Right lung (tissue), 10 donors: Measurements from ENCODE around the gene LRRN4. TPM values are rescaled to one million over a fixed set of nuclear protein-coding genes. Genes with fewer than 3 reads are reported as not detected.

ENCODE experiments used
- DNase-seq, 2 donors: peaks; one replicate each; pipeline ENCODE4 v3.0.0-alpha.2; 2013
- long read RNA-seq, 8 donors: transcript quantifications; one replicate each; lab custom pipeline, GENCODE V29; 2026
- polyA plus RNA-seq, 5 donors: library from polyadenylated mRNA; unstranded; fragments of 120-200 nt; gene quantifications; one replicate each; pipeline versions ENCODE4 v1.2.1 to v1.2.3, GENCODE V29; 2013; ENCODE audit warnings: inconsistent platforms in 1 of 5, low replicate concordance in 1 of 5; ENCODE audit not compliant: insufficient read length in 5 of 5, insufficient read depth in 1 of 5

Gene LRRN4
- 1 to 10 TPM in 1 of 5 donors, under 1 TPM in 4; 0.35 to 1.6 (median 0.78) TPM for polyA plus RNA-seq
- long read RNA-seq, donor 1 = 0 reads
- long read RNA-seq, donor 2 = 0 reads
- long read RNA-seq, donor 3 = 0 reads
- long read RNA-seq, donor 4 = 0 reads
- long read RNA-seq, donor 5, partial matches to known transcripts = 0 of 1 reads
- long read RNA-seq, donor 5, other reads (novel, unspliced or antisense) = 0 of 1 reads
- long read RNA-seq, donor 6 = 0 reads
- long read RNA-seq, donor 7 = 0 reads
- long read RNA-seq, donor 8 = 0 reads

GRCh38 chr20:6053776-6054688 is at the start of gene LRRN4:
Gene LRRN4 (minus strand): TSS chr20:6054060. CDS start chr20:6052799, 1,261 bp downstream.
- DNase-seq = no peak

DNA sequence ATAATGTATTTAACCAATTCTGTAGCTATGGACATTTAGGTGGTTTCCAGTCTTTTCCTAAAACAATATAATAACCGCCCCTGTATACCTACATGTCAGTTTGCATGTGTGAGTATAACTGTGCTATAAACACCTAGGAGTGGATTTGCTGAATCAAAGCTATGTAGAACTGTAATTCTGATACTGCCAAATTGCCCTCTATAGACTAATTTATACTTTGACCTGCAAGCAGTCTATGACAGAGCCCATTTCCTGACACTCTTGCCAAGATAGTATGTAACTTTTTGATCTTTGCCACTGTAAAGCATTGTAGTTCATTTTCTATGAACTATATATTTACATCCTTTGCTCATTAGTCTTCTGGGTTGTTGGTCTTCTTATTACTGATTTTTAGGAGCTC is 49.4 kb upstream of the LRRN4 start:
- no peak for DNase-seq

DNA sequence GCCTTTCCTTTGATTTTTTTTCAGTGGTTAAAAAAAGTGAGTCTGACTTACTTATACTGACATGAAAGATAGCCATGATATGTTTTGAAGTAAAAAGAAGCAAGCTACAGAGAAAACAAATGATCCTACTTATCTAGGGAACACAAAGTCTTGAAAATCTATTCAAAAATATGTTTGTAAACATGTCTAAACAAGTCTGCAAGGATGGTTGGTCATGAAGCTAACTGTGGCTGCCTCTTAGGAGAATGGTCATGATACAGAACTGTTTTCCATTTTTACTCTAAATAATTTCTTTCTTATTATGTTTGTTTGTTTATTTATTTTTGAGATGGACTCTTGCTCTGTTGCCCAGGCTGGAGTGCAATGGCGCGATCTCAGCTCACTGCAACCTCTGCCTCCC is 47.5 kb upstream of the LRRN4 start:
- no peak for DNase-seq

GRCh38 chr20:6100246-6100645 is 46.4 kb upstream of the LRRN4 start:
- DNase-seq = no peak

- DNase-seq = no peak
Measured at GRCh38 chr20:6099819-6100218, 46.0 kb upstream of the LRRN4 start.

DNA sequence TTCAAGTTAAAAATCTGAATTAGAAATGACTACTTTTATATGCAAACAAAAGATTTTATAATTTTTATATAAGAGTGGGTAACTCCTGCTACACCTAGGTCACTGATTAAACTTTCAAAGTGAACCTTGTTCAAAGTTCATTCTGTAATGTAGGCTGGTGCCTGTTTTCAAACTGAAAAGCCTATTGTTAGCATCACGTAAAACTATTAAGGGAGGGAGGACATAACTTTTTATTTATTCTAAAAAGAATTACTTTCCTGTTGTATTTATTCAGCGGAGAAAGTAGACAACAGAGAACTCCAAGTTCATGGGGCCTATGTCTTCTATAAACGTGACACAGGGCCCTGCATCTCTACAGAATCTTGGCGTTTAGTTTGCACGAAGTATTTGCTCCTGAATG is 41.5 kb upstream of the LRRN4 start:
- no peak for DNase-seq

GRCh38 chr20:6094565-6094964 is 40.7 kb upstream of the LRRN4 start:
- DNase-seq = no peak

GRCh38 chr20:6094063-6094462 is 40.2 kb upstream of the LRRN4 start:
- no peak for DNase-seq

DNA sequence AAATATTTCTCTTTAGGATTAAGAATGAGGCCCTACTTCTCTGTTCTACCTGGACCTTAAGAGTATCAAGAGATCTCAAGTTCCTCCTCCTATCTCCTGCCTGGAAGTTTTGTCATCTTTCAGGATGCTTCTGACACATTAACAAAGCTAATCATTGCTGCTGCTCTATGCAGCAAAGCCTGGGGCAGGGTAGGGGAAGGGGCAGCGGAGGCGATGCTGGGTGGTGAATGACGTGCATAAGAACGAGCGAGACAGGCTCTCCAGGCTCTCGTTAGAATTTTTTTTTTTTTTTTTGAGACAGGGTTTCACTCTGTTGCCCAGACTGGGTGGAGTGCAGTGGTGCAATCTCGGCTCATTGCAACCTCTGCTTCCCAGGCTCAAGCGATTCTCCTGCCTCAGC is 37.8 kb upstream of the LRRN4 start:
- DNase-seq = no peak

GRCh38 chr20:6086868-6087267 is 33.0 kb upstream of the LRRN4 start:
- no peak for DNase-seq

- DNase-seq = no peak
Measured at GRCh38 chr20:6083926-6084325, 30.1 kb upstream of the LRRN4 start.

GRCh38 chr20:6081236-6081635 is 27.4 kb upstream of the LRRN4 start:
- DNase-seq = no peak

DNA sequence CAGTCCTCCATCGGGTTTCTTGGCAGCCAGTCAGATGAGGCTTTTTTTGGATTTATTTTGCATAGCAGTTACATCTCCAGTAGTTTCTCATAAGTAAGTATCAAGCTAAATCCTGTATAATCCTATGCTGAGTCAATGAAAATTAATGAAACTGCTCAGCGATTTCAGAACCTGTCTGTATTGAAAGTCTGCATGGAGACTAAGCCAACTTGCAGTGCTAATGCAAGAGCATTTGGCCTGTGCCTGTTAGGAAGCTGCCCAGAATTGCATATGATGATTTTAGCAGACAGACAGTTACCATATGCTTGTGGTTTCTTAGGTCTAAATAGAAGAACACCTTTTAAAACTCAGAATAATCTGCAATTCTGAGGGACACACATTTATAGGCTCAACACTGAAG is 25.2 kb upstream of the LRRN4 start:
- DNase-seq = no peak

- no peak for DNase-seq
Measured at GRCh38 chr20:6075428-6076219, 21.8 kb upstream of the LRRN4 start.

DNA sequence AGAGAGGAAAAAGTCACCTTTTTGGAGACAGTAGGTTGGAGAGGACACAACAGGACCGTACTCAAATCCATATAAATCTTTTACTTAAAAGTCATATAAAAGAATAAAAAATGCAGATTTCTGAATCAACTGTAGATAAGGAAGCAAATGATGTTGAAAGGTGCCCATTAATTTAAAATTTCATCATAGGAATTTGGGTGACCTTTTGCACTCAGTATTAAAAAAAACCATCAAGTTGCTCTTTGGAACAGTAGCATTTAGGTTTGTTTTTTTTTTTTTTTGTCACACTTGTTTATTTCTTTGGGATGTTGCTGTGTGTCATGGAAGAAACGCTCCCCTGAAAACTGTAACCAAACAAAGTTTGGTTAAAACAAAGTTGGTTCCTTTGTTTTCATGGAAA is 20.9 kb upstream of the LRRN4 start:
- DNase-seq = no peak

GRCh38 chr20:6074145-6074561 is 20.3 kb upstream of the LRRN4 start:
- DNase-seq = no peak

DNA sequence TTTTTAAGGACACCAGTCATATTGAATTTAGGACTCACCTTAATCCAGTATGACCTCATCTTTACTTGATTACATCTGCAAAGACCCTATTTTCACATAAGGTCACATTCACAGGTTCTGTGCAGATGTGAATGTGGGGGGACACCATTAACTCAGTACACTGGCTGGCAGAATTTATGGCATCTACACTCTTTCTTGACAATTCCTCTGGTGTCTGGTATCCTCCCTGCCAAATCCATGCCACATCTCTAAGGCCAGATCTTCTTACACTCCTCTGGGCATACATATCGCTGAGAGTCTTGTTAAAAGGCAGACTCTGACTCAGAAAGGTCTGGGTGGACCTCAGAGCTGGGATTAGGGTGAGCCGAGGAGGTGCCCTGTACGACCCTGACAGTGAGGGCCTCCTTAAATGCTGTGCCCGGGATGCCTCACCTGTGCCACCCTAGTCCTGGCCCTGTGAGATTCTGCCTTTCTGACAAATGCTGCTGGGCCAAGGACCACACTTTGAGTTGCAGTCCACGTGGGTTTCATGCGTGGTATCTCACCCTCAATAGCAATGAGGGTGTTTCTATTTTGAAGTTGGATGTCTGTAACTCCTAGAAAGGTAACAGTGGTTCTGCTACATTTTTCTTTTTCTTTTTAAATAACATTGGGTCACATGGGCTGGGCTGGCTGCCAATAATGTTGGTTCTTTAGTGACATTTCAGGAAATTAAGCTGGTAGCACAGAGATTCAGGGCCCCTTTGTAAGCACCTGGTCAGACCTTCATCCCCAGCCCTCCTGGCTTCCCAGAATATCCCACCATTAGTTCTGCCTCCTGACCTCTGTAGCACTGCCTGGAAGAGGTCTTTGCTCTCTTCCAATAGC is 17.2 kb upstream of the LRRN4 start:
- DNase-seq = no peak

DNA sequence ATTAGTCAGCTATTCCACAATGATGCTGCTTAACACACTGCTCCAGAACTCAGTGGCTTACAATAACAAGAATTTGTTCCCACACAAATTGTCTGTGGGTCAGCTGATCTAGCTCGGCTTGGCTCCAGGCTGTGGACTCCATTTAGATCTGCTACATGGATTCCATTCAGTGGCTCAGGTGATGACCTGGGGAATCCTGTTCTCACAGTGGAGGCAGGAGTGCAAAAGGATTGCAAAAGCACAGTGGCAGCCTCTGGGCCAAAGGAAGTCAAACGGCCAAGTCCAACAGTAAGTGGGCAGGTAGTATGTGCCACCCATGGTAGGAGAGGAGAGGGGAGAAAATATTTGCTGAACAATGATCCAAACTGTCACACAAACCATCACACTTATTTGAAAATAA is 15.8 kb upstream of the LRRN4 start:
- DNase-seq = no peak

DNA sequence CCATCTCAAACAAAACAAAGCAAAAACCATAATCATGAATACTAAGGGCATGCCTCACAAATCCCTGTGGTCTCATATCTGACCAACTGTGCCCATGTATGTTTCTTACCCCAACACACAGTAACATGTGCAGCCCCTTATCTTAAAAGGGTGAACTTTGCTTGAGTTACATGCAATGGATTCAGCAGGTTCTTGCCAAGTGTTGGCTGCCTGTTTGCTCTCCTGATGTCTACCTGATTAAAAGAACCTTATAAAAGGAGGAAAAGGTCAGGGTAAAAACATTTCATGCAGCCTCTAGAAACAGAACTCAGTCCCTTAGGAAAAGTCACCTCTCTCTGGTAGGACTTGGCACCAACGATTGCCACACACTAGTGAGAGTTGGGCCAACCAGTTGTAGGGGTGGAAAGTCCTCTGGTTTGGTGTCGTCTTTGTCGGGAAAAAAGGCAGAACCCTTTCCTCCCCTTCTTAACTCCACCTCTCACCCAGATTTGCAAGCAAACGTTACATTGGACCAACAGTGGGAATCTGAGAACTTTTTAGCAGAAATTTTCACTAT is 14.0 kb upstream of the LRRN4 start:
- DNase-seq = no peak

DNA sequence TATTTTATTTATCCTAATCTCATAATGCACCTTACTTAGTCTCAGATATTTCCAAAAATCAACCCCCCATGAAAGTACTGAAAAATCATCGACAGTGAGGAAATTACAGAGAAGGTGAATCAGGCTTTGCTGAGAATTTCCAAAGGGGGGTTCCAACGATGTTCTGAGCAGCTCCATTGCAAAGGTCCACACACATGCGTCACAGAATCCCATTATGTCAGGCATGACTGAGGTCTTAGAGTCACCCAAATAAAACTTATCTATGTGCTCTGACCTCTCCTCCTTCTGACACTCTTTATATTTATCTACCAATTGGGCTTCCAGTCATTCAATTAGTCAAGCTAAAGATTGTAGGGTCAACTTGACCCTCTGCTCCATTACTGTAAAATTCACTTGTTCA is 12.7 kb upstream of the LRRN4 start:
- DNase-seq = no peak

DNA sequence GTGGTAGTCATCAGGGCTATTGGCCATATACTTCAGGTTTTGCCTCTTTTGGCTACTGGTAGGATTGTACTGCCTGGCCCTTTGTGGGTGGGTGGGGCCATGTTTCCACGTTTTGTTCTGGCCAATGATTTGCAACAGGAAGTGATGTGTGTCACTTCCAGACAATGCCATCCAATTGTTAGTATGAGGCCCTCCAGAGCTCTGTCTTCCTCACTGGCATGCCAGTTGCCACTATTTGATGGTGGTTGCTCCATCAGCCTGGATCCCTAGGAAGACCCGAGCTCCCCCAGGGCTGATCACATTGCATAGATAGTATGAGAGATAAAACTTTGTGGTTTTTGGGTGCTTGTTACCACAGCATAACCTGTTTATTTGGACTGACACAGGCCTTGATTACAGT is 7.7 kb upstream of the LRRN4 start:
- DNase-seq = no peak
